Right lobe of liver (tissue), 6 donors: ENCODE results near the gene ATXN2. TPM values are rescaled to one million over a fixed set of nuclear protein-coding genes. Genes with fewer than 3 reads are reported as not detected.
A peak's percentile ranks its signal among the peaks of the same experiment; 100 is the strongest.
"Not testable (repeated sequence)": the region's sequence is repeated elsewhere in the genome, so short reads cannot be mapped to it uniquely, and the experiment has no call there.

Experiments used
- ATAC-seq, 4 donors: fragments of 200-7000 bp; cut with Tn5 transposase; one replicate each; pipeline ENCODE4 v1.9.1; 2020; ENCODE audit warnings: mild to moderate bottlenecking in 4 of 4, moderate library complexity in 4 of 4
- DNase-seq, 3 donors: peaks; one replicate each; pipeline ENCODE4 v3.0.0-alpha.2; 2020
- H3K27ac ChIP-seq, 3 donors: fragments of 200-600 bp; one replicate each; pipeline ENCODE4 v1.8.0; 2022
- H3K27me3 ChIP-seq, 2 donors: fragments of 200-600 bp; one replicate each; pipeline ENCODE4 v1.8.0; 2022
- H3K36me3 ChIP-seq, 4 donors: fragments of 200-600 bp; sonication (generic) in 1 of 4; one replicate each; pipeline versions ENCODE4 v1.5.1 to v1.8.0; 2017 to 2022; ENCODE audit warnings: control low read depth in 1 of 4
- H3K4me1 ChIP-seq, 4 donors: fragments of 200-600 bp; sonication (generic) in 1 of 4; one replicate each; pipeline versions ENCODE4 v1.5.1 to v1.8.0; 2017 to 2022; ENCODE audit warnings: control low read depth in 1 of 4
- H3K4me3 ChIP-seq, 3 donors: fragments of 200-600 bp; one replicate each; pipeline ENCODE4 v1.8.0; 2022
- H3K9me3 ChIP-seq, 4 donors: fragments of 200-600 bp; sonication (generic) in 1 of 4; one replicate each; pipeline versions ENCODE4 v1.5.1 to v1.8.0; 2017 to 2022; ENCODE audit warnings: control low read depth in 1 of 4
- POLR2A ChIP-seq: fragments of 450-650 bp; IDR thresholded peaks from one replicate; pipeline ENCODE4 v1.6.1; 2017; ENCODE audit warnings: antibody characterized with exemption, mild to moderate bottlenecking
- WGBS: methylation state at CpG from one replicate; pipeline ENCODE4 v1.1.6; 2018; ENCODE audit warnings: low coverage, low lambda C conversion rate; ENCODE audit not compliant: insufficient coverage; ENCODE audit errors: missing lambda C conversion rate; 5-methylcytosine and 5-hydroxymethylcytosine counted together
- intact Hi-C, 2 donors: fragments of 100-400 bp; cut with DNase I; formaldehyde crosslinking; loops; one replicate each; pipeline versions ENCODE4 v1.11.2 to v1.14.1; 2022
- total RNA-seq, 6 experiments: library from RNA; depleted of rRNA in 2 of 6; stranded (reverse); fragments of >200 nt in 2 of 6; fragmentation: NEBNext Ultra II Directional in 3 of 6; extraction: Animal tissue kit (Norgen Biotek cat#: 25700) in 3 of 6; gene quantifications; one replicate each; pipeline versions ENCODE4 v1.1.0 to v1.2.4, GENCODE V29; 2016 to 2023
- TF ChIP-seq, protein P1 (sequence below), 4 donors: fragments of 200-600 bp in 3 of 4; fragments of 450-650 bp in 1 of 4; IDR thresholded peaks; one replicate each; pipeline versions ENCODE4 v1.5.1 to v1.8.0; 2016 to 2022; ENCODE audit warnings: antibody characterized with exemption in 4 of 4, mild to moderate bottlenecking in 2 of 4
- donor health status: DM: no; HTN: yes; CAD: no.
- donor health status: DM: no; HTN: no; CAD: no.
- donor health status: DM: no; HTN: no; CAD: no.
- donor health status: DM: no; HTN: yes; CAD: no.
- donor health status: DM: no; HTN: yes; CAD: no.

ATXN2 gene
- total RNA-seq, 6 experiments from 2014 or later, result 19.1 to 39.5 (median 27.6) TPM

DNA sequence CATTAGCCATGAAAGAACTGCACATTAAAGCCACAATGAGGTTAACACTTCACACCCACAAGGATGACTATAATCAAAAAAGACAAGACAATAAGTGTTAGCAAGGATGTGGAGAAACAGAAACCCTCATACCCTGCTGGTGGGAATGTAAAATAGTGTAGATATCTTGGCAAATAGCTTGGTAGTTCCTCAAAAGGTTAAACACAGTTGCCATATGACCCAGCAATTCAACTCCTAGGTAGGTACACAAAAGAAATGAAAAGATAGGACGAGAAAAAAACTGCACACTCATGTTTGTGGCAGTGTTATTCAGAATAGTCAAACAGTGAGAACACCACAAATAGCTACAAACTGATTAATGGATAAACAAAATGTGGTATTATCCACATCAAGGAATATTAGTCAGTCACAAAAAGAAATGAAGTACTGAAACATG is 93.5 kb downstream of the ATXN2 start:
- no peak for DNase-seq
- no peak overlapping the region for H3K4me3 ChIP-seq
- intact Hi-C loops, result no loop called here
- no peaks in the 10 kb centered on the region for H3K4me1 ChIP-seq
- WGBS, result 62% methylated on average over 1 of the region's 1 CpG
- H3K27me3 ChIP-seq, result no peaks in the 10 kb centered on the region
- no peak for TF ChIP-seq POLR2A
- TF ChIP-seq, protein P1, sequence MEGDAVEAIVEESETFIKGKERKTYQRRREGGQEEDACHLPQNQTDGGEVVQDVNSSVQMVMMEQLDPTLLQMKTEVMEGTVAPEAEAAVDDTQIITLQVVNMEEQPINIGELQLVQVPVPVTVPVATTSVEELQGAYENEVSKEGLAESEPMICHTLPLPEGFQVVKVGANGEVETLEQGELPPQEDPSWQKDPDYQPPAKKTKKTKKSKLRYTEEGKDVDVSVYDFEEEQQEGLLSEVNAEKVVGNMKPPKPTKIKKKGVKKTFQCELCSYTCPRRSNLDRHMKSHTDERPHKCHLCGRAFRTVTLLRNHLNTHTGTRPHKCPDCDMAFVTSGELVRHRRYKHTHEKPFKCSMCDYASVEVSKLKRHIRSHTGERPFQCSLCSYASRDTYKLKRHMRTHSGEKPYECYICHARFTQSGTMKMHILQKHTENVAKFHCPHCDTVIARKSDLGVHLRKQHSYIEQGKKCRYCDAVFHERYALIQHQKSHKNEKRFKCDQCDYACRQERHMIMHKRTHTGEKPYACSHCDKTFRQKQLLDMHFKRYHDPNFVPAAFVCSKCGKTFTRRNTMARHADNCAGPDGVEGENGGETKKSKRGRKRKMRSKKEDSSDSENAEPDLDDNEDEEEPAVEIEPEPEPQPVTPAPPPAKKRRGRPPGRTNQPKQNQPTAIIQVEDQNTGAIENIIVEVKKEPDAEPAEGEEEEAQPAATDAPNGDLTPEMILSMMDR (IDR thresholded peaks at IDR 0.05), result no peak
- H3K27ac ChIP-seq, result no peak overlapping the region
- H3K9me3 ChIP-seq, result no peaks in the 10 kb centered on the region
- H3K36me3 ChIP-seq, result peaks cover 0 to 39% (median 24%) of the 10 kb centered on the region in 4 donors
- ATAC-seq, result no peak

DNA sequence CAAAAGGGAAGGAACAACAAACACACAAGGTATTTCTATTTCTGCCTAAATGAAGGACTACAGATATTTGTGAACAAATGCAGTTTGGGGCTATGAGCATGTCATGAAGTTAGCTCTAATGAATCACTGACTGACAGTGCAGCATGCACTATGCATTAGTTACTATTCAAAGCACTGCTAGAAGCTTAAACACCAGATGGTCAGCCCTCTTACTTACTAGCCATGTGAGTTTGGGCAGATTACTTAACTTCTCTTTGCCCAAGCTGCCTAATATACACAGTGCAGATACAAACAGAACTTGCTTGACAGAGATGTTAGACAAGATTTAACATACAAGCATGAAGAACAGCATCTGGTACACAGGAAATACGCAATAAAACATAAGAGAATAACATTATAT is 96.0 kb downstream of the ATXN2 start:
- intact Hi-C loops, result no loop called here
- Histone ChIP-seq H3K36me3 (peaks cover 0 to 26% (median 11%) of the 10 kb centered on the region in 4 donors), H3K27me3 (no peaks in the 10 kb centered on the region), H3K9me3 (no peaks in the 10 kb centered on the region), H3K4me1 (no peaks in the 10 kb centered on the region), H3K4me3 (no peak overlapping the region), H3K27ac (no peak overlapping the region)
- DNase-seq, result no peak
- TF ChIP-seq, protein P1 (IDR thresholded peaks at IDR 0.05), result no peak
- TF ChIP-seq POLR2A, result no peak
- whole genome bisulfite sequencing, result 100% methylated on average over 1 of the region's 1 CpG
- no peak for ATAC-seq

DNA sequence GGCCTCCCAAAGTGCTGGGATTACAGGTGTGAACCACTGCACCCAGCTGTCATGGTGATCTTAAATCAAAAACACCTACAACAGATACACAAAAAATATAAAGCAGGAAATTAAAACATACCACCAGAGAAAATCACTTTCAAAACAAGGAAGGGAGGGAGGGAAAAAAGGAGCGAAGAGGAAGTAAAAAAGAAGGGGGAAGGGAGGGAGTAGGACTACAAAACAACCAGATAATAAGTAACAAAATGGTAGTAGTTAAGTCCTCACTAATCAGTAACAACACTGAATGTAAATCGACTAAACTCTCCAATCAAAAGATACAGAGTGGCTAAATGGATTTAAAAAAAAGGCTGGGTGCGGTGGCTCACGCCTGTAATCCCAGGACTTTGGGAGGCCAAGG is 104.4 kb downstream of the ATXN2 start:
- TF ChIP-seq, protein P1 (IDR thresholded peaks at IDR 0.05), result no peak
- TF ChIP-seq POLR2A, result no peak
- intact Hi-C loops, result no loop called here
- Histone ChIP-seq H3K36me3 (peaks cover 0 to 47% (median 19%) of the 10 kb centered on the region in 4 donors), H3K4me3 (no peak overlapping the region), H3K27me3 (no peaks in the 10 kb centered on the region), H3K27ac (no peak overlapping the region), H3K9me3 (no peaks in the 10 kb centered on the region), H3K4me1 (no peaks in the 10 kb centered on the region)
- DNase-seq (no peak), ATAC-seq (no peak)
- 96% methylated on average over 3 of the region's 4 CpGs for WGBS

DNA sequence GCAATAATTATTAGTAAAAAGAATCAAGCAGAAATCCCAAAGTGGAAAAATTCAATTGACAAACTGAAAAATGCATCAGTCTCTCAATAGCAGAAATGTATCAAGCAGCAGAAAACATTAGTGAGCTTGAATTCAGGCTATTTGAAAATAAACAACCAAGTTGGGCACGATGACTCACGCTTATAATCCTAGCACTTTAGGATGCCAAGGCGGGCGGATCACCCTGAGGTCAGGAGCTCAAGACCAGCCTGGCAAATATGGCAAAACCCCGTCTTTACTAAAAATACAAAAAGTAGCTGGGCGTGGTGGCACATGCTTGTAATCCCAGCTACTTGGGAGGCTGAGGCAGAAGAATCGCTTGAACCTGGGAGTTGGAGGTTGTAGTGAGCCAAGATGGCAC is 106.1 kb downstream of the ATXN2 start:
- H3K4me3 ChIP-seq, H3K9me3 ChIP-seq, H3K27me3 ChIP-seq, ATAC-seq, DNase-seq, H3K27ac ChIP-seq, H3K4me1 ChIP-seq, intact Hi-C loops: not testable (repeated sequence)
- peaks cover 0 to 52% (median 19%) of the 10 kb centered on the region in 4 donors for H3K36me3 ChIP-seq
- 95% methylated on average over 6 of the region's 7 CpGs for WGBS

DNA sequence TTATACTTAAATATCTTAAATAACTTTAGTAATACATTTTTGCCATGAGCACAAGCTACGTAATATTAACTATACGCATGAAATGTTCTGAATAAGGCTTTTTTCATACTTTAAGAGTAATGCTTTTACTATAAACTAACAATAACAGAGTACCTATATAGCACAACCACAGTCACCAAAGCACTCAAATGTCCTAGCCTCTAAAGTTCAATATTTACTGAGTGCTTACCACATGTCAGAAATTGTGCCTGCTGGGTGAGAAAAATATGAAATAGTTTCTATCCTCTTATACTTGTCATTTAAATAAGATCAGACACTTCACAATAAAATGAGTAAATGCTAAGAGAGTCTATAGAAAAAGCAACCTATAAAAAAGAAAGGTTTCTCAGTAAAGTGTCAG is 110.3 kb downstream of the ATXN2 start:
- ATAC-seq (peak in 1 of 4 donors; percentile 18), DNase-seq (no peak)
- TF ChIP-seq, protein P1 (IDR thresholded peaks at IDR 0.05), result no peak
- no peak for TF ChIP-seq POLR2A
- Histone ChIP-seq H3K27ac (no peak overlapping the region), H3K9me3 (no peaks in the 10 kb centered on the region), H3K27me3 (no peaks in the 10 kb centered on the region), H3K4me1 (no peaks in the 10 kb centered on the region), H3K4me3 (no peak overlapping the region), H3K36me3 (peaks cover 5 to 71% (median 29%) of the 10 kb centered on the region in 4 donors)
- intact Hi-C loops, result no loop called here
- WGBS, result 89% methylated on average over 2 of the region's 2 CpGs
